Neural progenitor cell (in vitro differentiated cells): ENCODE data around the gene PTPRH. TPM values are rescaled to one million over a fixed set of nuclear protein-coding genes. Genes with fewer than 3 reads are reported as not detected.

Source experiments
- DNase-seq: peaks from one replicate; pipeline ENCODE4 v3.0.0-alpha.2; 2016; ENCODE audit warnings: low spot score
- H2AFZ ChIP-seq: fragments of 200-600 bp; sonication (generic); replicated peaks from 2 replicates; pipeline ENCODE4 v1.6.1; 2016; ENCODE audit warnings: antibody characterized with exemption
- H3F3A ChIP-seq: fragments of 200-600 bp; sonication (generic); 2 replicates; pipeline ENCODE4 v1.6.1; 2016; ENCODE audit warnings: antibody characterized with exemption, low read depth
- H3K27ac ChIP-seq: fragments of 200-600 bp; sonication (generic); 2 replicates; pipeline ENCODE4 v1.5.1; 2016; ENCODE audit warnings: mild to moderate bottlenecking
- H3K27me3 ChIP-seq: fragments of 200-600 bp; sonication (generic); 2 replicates; pipeline ENCODE4 v1.6.1; 2016; ENCODE audit warnings: mild to moderate bottlenecking, moderate library complexity
- H3K36me3 ChIP-seq: fragments of 200-600 bp; sonication (generic); 2 replicates; pipeline ENCODE4 v1.5.1; 2016
- H3K4me1 ChIP-seq: fragments of 200-600 bp; sonication (generic); 2 replicates; pipeline ENCODE4 v1.6.1; 2016; ENCODE audit warnings: mixed run types
- H3K4me2 ChIP-seq: fragments of 200-600 bp; sonication (generic); 2 replicates; pipeline ENCODE4 v1.6.1; 2016
- H3K4me3 ChIP-seq: fragments of 200-600 bp; sonication (generic); 2 replicates; pipeline ENCODE4 v1.5.1; 2016
- H3K79me2 ChIP-seq: fragments of 200-600 bp; sonication (generic); 2 replicates; pipeline ENCODE4 v1.6.1; 2016; ENCODE audit warnings: low read depth
- H3K9ac ChIP-seq: fragments of 200-600 bp; sonication (generic); 2 replicates; pipeline ENCODE4 v1.6.1; 2016
- H3K9me3 ChIP-seq: fragments of 200-600 bp; sonication (generic); 2 replicates; pipeline ENCODE4 v1.5.1; 2016; ENCODE audit warnings: low read depth
- H4K20me1 ChIP-seq: fragments of 200-600 bp; sonication (generic); 2 replicates; pipeline ENCODE4 v1.6.1; 2016; ENCODE audit warnings: low read depth
- H3K27ac Mint-ChIP-seq: 3 replicates; pipeline ENCODE4 v1.8.0; 2021; ENCODE audit warnings: mixed read lengths
- H3K27me3 Mint-ChIP-seq: 2 replicates; pipeline ENCODE4 v1.8.0; 2022; ENCODE audit warnings: low read depth, mild to moderate bottlenecking, inconsistent platforms, moderate library complexity, mixed read lengths; ENCODE audit not compliant: insufficient read depth
- H3K36me3 Mint-ChIP-seq: 3 replicates; pipeline ENCODE4 v1.8.0; 2021; ENCODE audit warnings: mixed read lengths
- H3K4me1 Mint-ChIP-seq: 3 replicates; pipeline ENCODE4 v1.8.0; 2021; ENCODE audit warnings: mixed read lengths
- H3K4me3 Mint-ChIP-seq: 3 replicates; pipeline ENCODE4 v1.8.0; 2021; ENCODE audit warnings: mild to moderate bottlenecking, moderate library complexity, mixed read lengths
- H3K9me3 Mint-ChIP-seq: 3 replicates; pipeline ENCODE4 v1.8.0; 2020; ENCODE audit warnings: mixed read lengths
- CTCF ChIP-seq: fragments of 200-600 bp; sonication (generic); IDR thresholded peaks from 2 replicates; pipeline ENCODE4 v1.5.1; 2017; ENCODE audit warnings: antibody characterized with exemption, mild to moderate bottlenecking
- EZH2 ChIP-seq: fragments of 200-600 bp; sonication (generic); IDR thresholded peaks from 2 replicates; pipeline ENCODE4 v1.6.1; 2017; ENCODE audit warnings: antibody characterized with exemption, mild to moderate bottlenecking, moderate library complexity
- EZH2phosphoT487 ChIP-seq: fragments of 200-600 bp; sonication (generic); IDR thresholded peaks from 2 replicates; pipeline ENCODE4 v1.6.1; 2017; ENCODE audit warnings: antibody characterized with exemption
- total RNA-seq: library from RNA; depleted of rRNA; stranded (reverse); fragments of >200 nt; gene quantifications from 2 replicates; pipeline ENCODE4 v1.2.3, GENCODE V29; 2015; ENCODE audit warnings: low replicate concordance

Gene PTPRH
- total RNA-seq, 1 donor from 2014 or later = not detected

GRCh38 chr19:55171440-55171839, 37.9 kb downstream of the PTPRH start:
- H3K27me3 ChIP-seq = peaks cover 88% of the 10 kb centered on the region
- peaks cover 25% of the 10 kb centered on the region for H3K4me1 Mint-ChIP-seq

GRCh38 chr19:55169136-55169535, 40.2 kb downstream of the PTPRH start:
- Histone ChIP-seq H3K4me2 (no peak overlapping the region), H3F3A (peaks cover 18% of the 10 kb centered on the region), H3K9me3 (no peaks in the 10 kb centered on the region), H3K9ac (no peak overlapping the region), H2AFZ (no peak overlapping the region), H3K27me3 (peaks cover 66% of the 10 kb centered on the region), H3K36me3 (no peaks in the 10 kb centered on the region), H4K20me1 (no peaks in the 10 kb centered on the region), H3K4me3 (no peak overlapping the region), H3K79me2 (no peaks in the 10 kb centered on the region), H3K27ac (no peak overlapping the region), H3K4me1 (peaks cover 4% of the 10 kb centered on the region)
- H3K4me3 Mint-ChIP-seq = peak overlapping the region; percentile 43
- peaks cover under 1% of the 10 kb centered on the region for H3K9me3 Mint-ChIP-seq
- peaks cover 40% of the 10 kb centered on the region for H3K27me3 Mint-ChIP-seq
- no peak for DNase-seq
- H3K4me1 Mint-ChIP-seq = peaks cover 27% of the 10 kb centered on the region
- peaks cover 2% of the 10 kb centered on the region for H3K36me3 Mint-ChIP-seq
- no peak overlapping the region for H3K27ac Mint-ChIP-seq
- no peak for TF ChIP-seq CTCF
- TF ChIP-seq EZH2 = no peak
- TF ChIP-seq EZH2phosphoT487 = no peak

More at GRCh38 chr19:55171440-55171839, 37.9 kb downstream of the PTPRH start:
- Histone ChIP-seq H3K4me2 (no peak overlapping the region), H3K9me3 (no peaks in the 10 kb centered on the region), H3K27ac (no peak overlapping the region), H3K79me2 (no peaks in the 10 kb centered on the region), H4K20me1 (no peaks in the 10 kb centered on the region), H3F3A (peaks cover 23% of the 10 kb centered on the region), H2AFZ (no peak overlapping the region), H3K9ac (no peak overlapping the region), H3K36me3 (no peaks in the 10 kb centered on the region), H3K4me3 (no peak overlapping the region), H3K4me1 (peaks cover 4% of the 10 kb centered on the region)
- peak overlapping the region; percentile 71 for H3K4me3 Mint-ChIP-seq
- H3K27me3 Mint-ChIP-seq = peaks cover 46% of the 10 kb centered on the region
- TF ChIP-seq EZH2phosphoT487 (no peak), CTCF (no peak), EZH2 (no peak)
- no peak for DNase-seq
- no peak overlapping the region for H3K27ac Mint-ChIP-seq
- peaks cover 2% of the 10 kb centered on the region for H3K36me3 Mint-ChIP-seq
- H3K9me3 Mint-ChIP-seq = peaks cover 11% of the 10 kb centered on the region

- Mint-ChIP-seq H3K4me1 (peaks cover 16% of the 10 kb centered on the region), H3K4me3 (peak within 1 kb of the TSS; percentile 96), H3K9me3 (no peaks in the 10 kb centered on the region), H3K27me3 (peaks cover 26% of the 10 kb centered on the region), H3K36me3 (peaks cover 2% of the 10 kb centered on the region), H3K27ac (peak within 1 kb of the TSS; percentile 98)
- H4K20me1 ChIP-seq = no peaks in the 10 kb centered on the region
- H2AFZ ChIP-seq = peak within 1 kb of the TSS; percentile 98
- peak within 1 kb of the TSS; percentile 83 for H3K27ac ChIP-seq
- H3K4me1 ChIP-seq = peaks cover 4% of the 10 kb centered on the region
- no peaks in the 10 kb centered on the region for H3K36me3 ChIP-seq
- DNase-seq = peak; percentile 99
- no peaks in the 10 kb centered on the region for H3F3A ChIP-seq
- peak within 1 kb of the TSS; percentile 43 for H3K9ac ChIP-seq
- no peaks in the 10 kb centered on the region for H3K79me2 ChIP-seq
- TF ChIP-seq EZH2 (no peak), EZH2phosphoT487 (no peak)
- H3K27me3 ChIP-seq = peaks cover 56% of the 10 kb centered on the region
- no peaks in the 10 kb centered on the region for H3K9me3 ChIP-seq
- H3K4me2 ChIP-seq = peak within 1 kb of the TSS; percentile 84
- peak within 1 kb of the TSS; percentile 63 for H3K4me3 ChIP-seq
These were observed 42.6 kb downstream of the PTPRH start, which contains the start of gene DNAAF3 for GRCh38 chr19:55166530-55167268. TSS of gene DNAAF3 (minus strand) at chr19:55166613. CDS start at chr19:55166413, 200 bp downstream.
